ENCODE data around the gene KATNAL2.
"Not testable (repeated sequence)": the region's sequence is repeated elsewhere in the genome, so short reads cannot be mapped to it uniquely, and the experiment has no call there.

DNA sequence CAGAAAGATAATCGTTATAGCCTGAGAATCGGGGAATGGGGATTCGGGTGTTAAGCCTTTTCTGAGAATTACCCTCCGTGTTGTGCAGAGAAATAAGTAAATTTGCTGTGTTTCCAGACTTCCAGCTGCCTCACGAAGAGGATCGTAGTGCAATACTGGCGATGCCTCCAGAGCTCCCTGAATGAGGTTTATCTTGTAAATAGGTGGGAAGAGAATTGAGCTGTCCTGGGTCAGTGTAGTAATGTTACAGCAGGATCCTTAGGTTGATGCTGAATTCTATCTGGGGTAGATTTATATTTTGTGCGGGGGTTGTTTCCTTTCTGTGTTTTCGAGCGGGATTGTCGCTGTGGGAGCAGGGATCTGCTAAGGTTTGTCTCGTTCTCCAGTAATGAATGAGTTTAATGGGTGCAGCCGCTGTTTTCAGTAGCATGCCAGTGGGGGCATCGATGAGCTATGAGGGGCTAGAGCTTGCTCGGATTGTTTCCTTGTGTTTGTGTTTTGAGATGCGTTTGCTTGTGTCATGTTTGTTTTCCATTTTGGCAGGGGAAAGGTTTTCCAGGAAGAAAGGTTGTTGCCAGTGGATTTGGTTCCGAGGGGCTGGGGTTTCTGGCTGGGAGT, 108.3 kb downstream of the KATNAL2 start:
- TF ChIP-seq, protein P1, sequence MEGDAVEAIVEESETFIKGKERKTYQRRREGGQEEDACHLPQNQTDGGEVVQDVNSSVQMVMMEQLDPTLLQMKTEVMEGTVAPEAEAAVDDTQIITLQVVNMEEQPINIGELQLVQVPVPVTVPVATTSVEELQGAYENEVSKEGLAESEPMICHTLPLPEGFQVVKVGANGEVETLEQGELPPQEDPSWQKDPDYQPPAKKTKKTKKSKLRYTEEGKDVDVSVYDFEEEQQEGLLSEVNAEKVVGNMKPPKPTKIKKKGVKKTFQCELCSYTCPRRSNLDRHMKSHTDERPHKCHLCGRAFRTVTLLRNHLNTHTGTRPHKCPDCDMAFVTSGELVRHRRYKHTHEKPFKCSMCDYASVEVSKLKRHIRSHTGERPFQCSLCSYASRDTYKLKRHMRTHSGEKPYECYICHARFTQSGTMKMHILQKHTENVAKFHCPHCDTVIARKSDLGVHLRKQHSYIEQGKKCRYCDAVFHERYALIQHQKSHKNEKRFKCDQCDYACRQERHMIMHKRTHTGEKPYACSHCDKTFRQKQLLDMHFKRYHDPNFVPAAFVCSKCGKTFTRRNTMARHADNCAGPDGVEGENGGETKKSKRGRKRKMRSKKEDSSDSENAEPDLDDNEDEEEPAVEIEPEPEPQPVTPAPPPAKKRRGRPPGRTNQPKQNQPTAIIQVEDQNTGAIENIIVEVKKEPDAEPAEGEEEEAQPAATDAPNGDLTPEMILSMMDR (IDR thresholded peaks at IDR 0.05) = not testable (repeated sequence)
- TF ChIP-seq POLR2A (IDR thresholded peaks at IDR 0.05); POLR2AphosphoS5 (IDR thresholded peaks at IDR 0.05); EP300 (IDR thresholded peaks at IDR 0.05; ENCODE audit: low read depth): not testable (repeated sequence)
